ENCODE results near the gene DXO.

- TF ChIP-seq CTCF (conservative IDR thresholded peaks at IDR 0.05; ENCODE audit: low read depth, low read length) (no peak), RAD21 (IDR thresholded peaks at IDR 0.05; ENCODE audit: low read length) (no peak), USF2 (IDR thresholded peaks at IDR 0.05; ENCODE audit: low read depth, low read length) (no peak), SMC3 (IDR thresholded peaks at IDR 0.05; ENCODE audit: low read depth, low read length) (no peak), RCOR1 (IDR thresholded peaks at IDR 0.05; ENCODE audit: insufficient replicate concordance, low read length) (no peak), POLR2A (IDR thresholded peaks at IDR 0.05; ENCODE audit: low read depth, low read length) (no peak)
Observed at GRCh38 chr6:31956796-31957195, 15.1 kb downstream of the DXO start.
